B cell (primary cell): ENCODE measurements around the gene PKP1. TPM values are rescaled to one million over a fixed set of nuclear protein-coding genes. Genes with fewer than 3 reads are reported as not detected.

Experiments used
- ATAC-seq: fragments of 200-7000 bp; cut with Tn5 transposase; one replicate; pipeline ENCODE4 v1.10.0; 2021; ENCODE audit warnings: low read depth, mild to moderate bottlenecking, moderate number of reproducible peaks, moderate library complexity
- CTCF ChIA-PET: fragments of 350-600 bp; sonication (Branson Sonifier 250); formaldehyde crosslinking; loops from one replicate; lab custom pipeline; 2021; ENCODE audit warnings: antibody characterized with exemption, inconsistent platforms; lab: Charles Lee
- POLR2A ChIA-PET: fragments of 350-600 bp; sonication (Branson Sonifier 250); formaldehyde crosslinking; loops from one replicate; lab custom pipeline; 2021; ENCODE audit warnings: antibody characterized with exemption; lab: Charles Lee
- DNase-seq: peaks from one replicate; pipeline ENCODE4 v3.0.0; 2013
- H2AFZ ChIP-seq: 2 replicates; pipeline ENCODE4 v1.6.1; 2012; ENCODE audit warnings: mild to moderate bottlenecking, low read depth, low read length; ENCODE audit not compliant: insufficient read depth, poor library complexity, severe bottlenecking
- H3K27ac ChIP-seq, 2 donors: 1 replicate in 1 of 2; 2 replicates in 1 of 2; pipeline ENCODE4 v1.5.1; 2012 to 2013; ENCODE audit warnings: low read length in 2 of 2, mild to moderate bottlenecking in 2 of 2, moderate library complexity in 1 of 2
- H3K27me3 ChIP-seq, 4 experiments: fragments of 200-600 bp in 1 of 4; sonication (generic) in 1 of 4; replicated peaks in 1 of 4; 1 replicate in 2 of 4; 2 replicates in 2 of 4; pipeline versions ENCODE4 v1.6.1 to v1.7.0; 2013 to 2016; ENCODE audit warnings: low read length in 3 of 4, mild to moderate bottlenecking in 2 of 4, mixed read lengths in 1 of 4, moderate library complexity in 1 of 4; ENCODE audit not compliant: insufficient read depth in 4 of 4, control insufficient read depth in 3 of 4; ENCODE audit errors: control extremely low read depth in 1 of 4
- H3K36me3 ChIP-seq, 2 experiments: replicated peaks in 1 of 2; 1 replicate in 1 of 2; 2 replicates in 1 of 2; pipeline versions ENCODE4 v1.6.1 to v1.7.1; 2013; ENCODE audit warnings: low read length in 1 of 2; ENCODE audit not compliant: insufficient read depth in 2 of 2, control insufficient read depth in 1 of 2; ENCODE audit errors: control extremely low read depth in 1 of 2, extremely low read depth in 1 of 2
- H3K4me1 ChIP-seq, 2 donors: fragments of 200-600 bp in 1 of 2; sonication (generic) in 1 of 2; 1 replicate in 1 of 2; 2 replicates in 1 of 2; pipeline versions ENCODE4 v1.5.1 to v1.6.1; 2013 to 2017; ENCODE audit warnings: low read length in 2 of 2; ENCODE audit not compliant: control insufficient read depth in 2 of 2, insufficient read depth in 2 of 2
- H3K4me2 ChIP-seq: replicated peaks from 2 replicates; pipeline ENCODE3; 2012; ENCODE audit warnings: mild to moderate bottlenecking, low read depth, low read length; ENCODE audit not compliant: poor library complexity, severe bottlenecking
- H3K4me3 ChIP-seq, 5 experiments: fragments of 200-600 bp in 1 of 5; sonication (generic) in 1 of 5; 1 replicate in 3 of 5; 2 replicates in 2 of 5; pipeline versions ENCODE4 v1.5.1 to v1.7.0; 2011 to 2016; ENCODE audit warnings: low read length in 4 of 5, mild to moderate bottlenecking in 4 of 5, low read depth in 2 of 5, control low read depth in 1 of 5, moderate library complexity in 1 of 5; ENCODE audit not compliant: insufficient read depth in 1 of 5; ENCODE audit errors: control extremely low read depth in 1 of 5, extremely low read depth in 1 of 5
- H3K79me2 ChIP-seq: fragments of 200-600 bp; sonication (generic); one replicate; pipeline ENCODE4 v1.6.0; 2016; ENCODE audit warnings: low read length; ENCODE audit not compliant: control insufficient read depth, insufficient read depth
- H3K9ac ChIP-seq: fragments of 200-600 bp; sonication (generic); 2 replicates; pipeline ENCODE4 v1.6.1; 2017; ENCODE audit warnings: mild to moderate bottlenecking, low read length, moderate library complexity
- H3K9me3 ChIP-seq, 3 donors: one replicate each; pipeline versions ENCODE4 v1.6.1 to v1.7.1; 2013; ENCODE audit warnings: low read length in 2 of 3; ENCODE audit not compliant: control insufficient read depth in 2 of 3, insufficient read depth in 1 of 3; ENCODE audit errors: control extremely low read depth in 1 of 3
- H4K20me1 ChIP-seq: 2 replicates; pipeline ENCODE4 v1.6.0; 2012; ENCODE audit warnings: mild to moderate bottlenecking, low read length; ENCODE audit not compliant: insufficient read depth, control insufficient read depth, poor library complexity, severe bottlenecking
- H3K27ac Mint-ChIP-seq: one replicate; pipeline ENCODE4 v1.8.0; 2021; ENCODE audit warnings: mixed read lengths
- H3K27me3 Mint-ChIP-seq: one replicate; pipeline ENCODE4 v1.8.0; 2021; ENCODE audit warnings: mixed read lengths
- H3K4me1 Mint-ChIP-seq: one replicate; pipeline ENCODE4 v1.8.0; 2021; ENCODE audit warnings: mixed read lengths
- H3K4me3 Mint-ChIP-seq: one replicate; pipeline ENCODE4 v1.8.0; 2021; ENCODE audit warnings: mixed read lengths
- H3K9me3 Mint-ChIP-seq: one replicate; pipeline ENCODE4 v1.8.0; 2022; ENCODE audit warnings: mixed read lengths; ENCODE audit not compliant: insufficient read depth
- EZH2 ChIP-seq: IDR thresholded peaks from 2 replicates; pipeline ENCODE4 v1.6.1; 2012; ENCODE audit warnings: borderline replicate concordance, low read depth, mild to moderate bottlenecking, moderate library complexity, low read length; ENCODE audit not compliant: insufficient read depth, poor library complexity, severe bottlenecking
- WGBS: methylation state at CpG from one replicate; pipeline ENCODE4 v1.1.5; 2013; ENCODE audit warnings: missing lambda C conversion rate; ENCODE audit not compliant: insufficient coverage; 5-methylcytosine and 5-hydroxymethylcytosine counted together
- intact Hi-C: fragments of 100-400 bp; cut with micrococcal nuclease; formaldehyde crosslinking; loops from one replicate; pipeline ENCODE4 v1.10.0; 2022
- polyA plus RNA-seq: library from polyadenylated mRNA; depleted of rRNA; stranded (reverse); fragments of >200 nt; gene quantifications from 2 replicates; pipeline ENCODE4 v1.2.3, GENCODE V29; 2012
- total RNA-seq, 2 donors: library from RNA; stranded (reverse); fragments of 120-200 nt in 1 of 2; gene quantifications; 1 replicate in 1 of 2; 2 replicates in 1 of 2; pipeline versions ENCODE4 v1.2.3 to v1.2.4, GENCODE V29; 2013 to 2022
- TF ChIP-seq, protein P1 (sequence below): fragments of 200-600 bp; IDR thresholded peaks from one replicate; pipeline ENCODE4 v1.8.0; 2022; ENCODE audit warnings: antibody characterized with exemption, mild to moderate bottlenecking

PKP1 gene
- total and polyA plus RNA-seq, 2 donors (not counting 1 experiment from before 2014, with no cell fraction given): not detected

DNA sequence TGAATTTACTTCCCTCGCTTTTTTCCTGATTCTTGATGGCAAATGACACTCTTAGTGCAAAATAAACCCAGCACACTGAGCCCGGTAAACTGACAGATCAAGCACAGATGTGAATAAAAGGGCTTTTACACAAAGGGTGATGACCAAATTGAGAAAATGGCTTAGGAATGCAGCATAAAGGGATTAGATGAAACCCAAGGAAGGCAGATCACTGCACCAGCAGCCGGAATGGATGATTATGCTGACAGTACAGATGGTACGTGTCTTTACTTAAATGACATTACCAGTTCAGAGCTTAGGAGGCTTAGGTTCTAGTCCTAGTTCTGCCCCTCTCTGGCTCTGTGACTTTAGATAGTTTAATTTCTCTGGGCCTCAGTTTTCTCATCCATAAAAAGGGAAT lies 12.0 kb downstream of the PKP1 start:
- no peak overlapping the region for H3K4me3 Mint-ChIP-seq
- ChIA-PET CTCF (no interaction called here), POLR2A (no interaction called here)
- H3K27me3 Mint-ChIP-seq: peaks cover 31% of the 10 kb centered on the region
- no peak overlapping the region for H3K4me2 ChIP-seq
- H3K4me1 ChIP-seq: no peaks in the 10 kb centered on the region
- no peaks in the 10 kb centered on the region for H3K79me2 ChIP-seq
- no peak overlapping the region for H3K27ac Mint-ChIP-seq
- 100% methylated on average over 3 of the region's 4 CpGs for WGBS
- no peak overlapping the region for H2AFZ ChIP-seq
- no peak overlapping the region for H3K9ac ChIP-seq
- no peak for ATAC-seq
- no peaks in the 10 kb centered on the region for H3K4me1 Mint-ChIP-seq
- H3K4me3 ChIP-seq: no peak overlapping the region
- H3K9me3 Mint-ChIP-seq: no peaks in the 10 kb centered on the region
- no peaks in the 10 kb centered on the region for H3K36me3 ChIP-seq
- no peak for DNase-seq
- intact Hi-C loops: no loop called here
- H3K27ac ChIP-seq: no peak overlapping the region
- H3K27me3 ChIP-seq: no peaks in the 10 kb centered on the region
- no peaks in the 10 kb centered on the region for H3K9me3 ChIP-seq
- no peak for TF ChIP-seq EZH2
- TF ChIP-seq, protein P1, sequence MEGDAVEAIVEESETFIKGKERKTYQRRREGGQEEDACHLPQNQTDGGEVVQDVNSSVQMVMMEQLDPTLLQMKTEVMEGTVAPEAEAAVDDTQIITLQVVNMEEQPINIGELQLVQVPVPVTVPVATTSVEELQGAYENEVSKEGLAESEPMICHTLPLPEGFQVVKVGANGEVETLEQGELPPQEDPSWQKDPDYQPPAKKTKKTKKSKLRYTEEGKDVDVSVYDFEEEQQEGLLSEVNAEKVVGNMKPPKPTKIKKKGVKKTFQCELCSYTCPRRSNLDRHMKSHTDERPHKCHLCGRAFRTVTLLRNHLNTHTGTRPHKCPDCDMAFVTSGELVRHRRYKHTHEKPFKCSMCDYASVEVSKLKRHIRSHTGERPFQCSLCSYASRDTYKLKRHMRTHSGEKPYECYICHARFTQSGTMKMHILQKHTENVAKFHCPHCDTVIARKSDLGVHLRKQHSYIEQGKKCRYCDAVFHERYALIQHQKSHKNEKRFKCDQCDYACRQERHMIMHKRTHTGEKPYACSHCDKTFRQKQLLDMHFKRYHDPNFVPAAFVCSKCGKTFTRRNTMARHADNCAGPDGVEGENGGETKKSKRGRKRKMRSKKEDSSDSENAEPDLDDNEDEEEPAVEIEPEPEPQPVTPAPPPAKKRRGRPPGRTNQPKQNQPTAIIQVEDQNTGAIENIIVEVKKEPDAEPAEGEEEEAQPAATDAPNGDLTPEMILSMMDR: no peak
- no peaks in the 10 kb centered on the region for H4K20me1 ChIP-seq

DNA sequence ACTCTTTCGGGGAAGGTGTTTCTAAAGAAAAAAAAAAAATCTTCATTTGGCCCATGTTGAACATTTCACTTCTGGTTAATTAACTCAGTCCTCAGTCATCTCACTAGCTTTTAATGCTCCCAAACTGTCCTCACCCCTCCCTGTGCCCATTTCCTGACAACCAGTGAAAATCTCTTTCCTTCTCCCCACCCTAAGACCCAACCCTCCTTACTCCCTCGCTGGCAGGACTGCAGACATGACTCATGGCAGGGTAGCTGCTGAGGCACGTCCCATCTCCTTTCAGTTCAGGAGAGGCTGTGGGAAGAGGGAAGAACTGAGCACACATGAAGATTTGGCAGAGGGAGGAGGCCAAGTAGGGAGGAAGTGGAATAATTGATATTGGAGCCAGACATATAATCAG lies 12.6 kb downstream of the PKP1 start:
- no peak overlapping the region for H3K4me2 ChIP-seq
- Mint-ChIP-seq H3K9me3 (no peaks in the 10 kb centered on the region), H3K4me1 (no peaks in the 10 kb centered on the region), H3K27ac (no peak overlapping the region), H3K4me3 (no peak overlapping the region), H3K27me3 (peaks cover 26% of the 10 kb centered on the region)
- peaks cover 0 to under 1% (median 0%) of the 10 kb centered on the region in 4 experiments for H3K27me3 ChIP-seq
- H3K4me3 ChIP-seq: no peak overlapping the region
- H3K27ac ChIP-seq: no peak overlapping the region
- no peaks in the 10 kb centered on the region for H3K9me3 ChIP-seq
- no peaks in the 10 kb centered on the region for H3K4me1 ChIP-seq
- intact Hi-C loops: no loop called here
- H3K9ac ChIP-seq: no peak overlapping the region
- TF ChIP-seq, protein P1: no peak
- TF ChIP-seq EZH2: no peak
- ChIA-PET POLR2A (no interaction called here), CTCF (no interaction called here)
- no peak overlapping the region for H2AFZ ChIP-seq
- ATAC-seq: no peak
- H3K36me3 ChIP-seq: no peaks in the 10 kb centered on the region
- no peak for DNase-seq
- H4K20me1 ChIP-seq: no peaks in the 10 kb centered on the region
- no peaks in the 10 kb centered on the region for H3K79me2 ChIP-seq
- WGBS: 14% methylated on average over 1 of the region's 3 CpGs
